Activated B cell treated with CpG ODN at 0.5 μM for 24 hours (primary cell): Measurements from ENCODE around the gene MPPED2. TPM values are rescaled to one million over a fixed set of nuclear protein-coding genes. Genes with fewer than 3 reads are reported as not detected.

Source experiments
- ATAC-seq: fragments of 200-7000 bp; cut with Tn5 transposase; one replicate; pipeline ENCODE4 v1.10.0; 2021; ENCODE audit warnings: low read depth, mild to moderate bottlenecking, moderate library complexity
- CTCF ChIA-PET: fragments of 350-600 bp; sonication (Branson Sonifier 250); formaldehyde crosslinking; loops from one replicate; lab custom pipeline; 2021; ENCODE audit warnings: antibody characterized with exemption; lab: Charles Lee
- POLR2A ChIA-PET: fragments of 350-600 bp; sonication (Branson Sonifier 250); formaldehyde crosslinking; loops from one replicate; lab custom pipeline; 2021; ENCODE audit warnings: antibody characterized with exemption; lab: Charles Lee
- DNase-seq: peaks from one replicate; pipeline ENCODE4 v3.0.0; 2022
- H3K27ac Mint-ChIP-seq: one replicate; pipeline ENCODE4 v1.8.0; 2020; ENCODE audit warnings: mixed read lengths
- H3K27me3 Mint-ChIP-seq: one replicate; pipeline ENCODE4 v1.8.0; 2021; ENCODE audit warnings: mixed read lengths
- H3K36me3 Mint-ChIP-seq: one replicate; pipeline ENCODE4 v1.8.0; 2021; ENCODE audit warnings: low read depth, mixed read lengths
- H3K4me1 Mint-ChIP-seq: one replicate; pipeline ENCODE4 v1.8.0; 2021; ENCODE audit warnings: mixed read lengths
- H3K4me3 Mint-ChIP-seq: one replicate; pipeline ENCODE4 v1.8.0; 2020; ENCODE audit warnings: mild to moderate bottlenecking, mixed read lengths
- H3K9me3 Mint-ChIP-seq: one replicate; pipeline ENCODE4 v1.8.0; 2020; ENCODE audit warnings: mixed read lengths
- CTCF ChIP-seq: fragments of 200-600 bp; IDR thresholded peaks from one replicate; pipeline ENCODE4 v1.8.0; 2022; ENCODE audit warnings: antibody characterized with exemption, mild to moderate bottlenecking
- intact Hi-C: fragments of 100-400 bp; cut with micrococcal nuclease; formaldehyde crosslinking; loops from one replicate; pipeline ENCODE4 v1.15.1; 2024
- total RNA-seq: library from RNA; stranded (reverse); gene quantifications from 2 replicates; pipeline ENCODE4 v1.2.3, GENCODE V29; 2022

Gene MPPED2
- total RNA-seq, 1 donor from 2014 or later, result 1.7 TPM

GRCh38 chr11:30451626-30452025 is 134.5 kb downstream of the MPPED2 start:
- no peak for TF ChIP-seq CTCF
- Mint-ChIP-seq H3K36me3 (no peaks in the 10 kb centered on the region), H3K4me1 (no peaks in the 10 kb centered on the region), H3K4me3 (no peak overlapping the region), H3K27me3 (no peaks in the 10 kb centered on the region), H3K9me3 (no peaks in the 10 kb centered on the region), H3K27ac (no peak overlapping the region)
- intact Hi-C loops, result no loop called here
- DNase-seq, result no peak
- ATAC-seq, result no peak
- ChIA-PET CTCF (no interaction called here), POLR2A (no interaction called here)

- POLR2A ChIA-PET, result no interaction called here
- Mint-ChIP-seq H3K27ac (no peak overlapping the region), H3K36me3 (no peaks in the 10 kb centered on the region), H3K4me1 (no peaks in the 10 kb centered on the region), H3K4me3 (no peak overlapping the region), H3K9me3 (no peaks in the 10 kb centered on the region), H3K27me3 (no peaks in the 10 kb centered on the region)
- CTCF ChIA-PET, result no interaction called here
- DNase-seq (no peak), ATAC-seq (no peak)
- no peak for TF ChIP-seq CTCF
- intact Hi-C loops, result no loop called here
Observed at GRCh38 chr11:30451167-30451566, 135.0 kb downstream of the MPPED2 start.

GRCh38 chr11:30447058-30447640 is 139.0 kb downstream of the MPPED2 start:
- no peak for TF ChIP-seq CTCF
- Mint-ChIP-seq H3K4me1 (no peaks in the 10 kb centered on the region), H3K36me3 (no peaks in the 10 kb centered on the region), H3K27me3 (no peaks in the 10 kb centered on the region), H3K27ac (no peak overlapping the region), H3K9me3 (no peaks in the 10 kb centered on the region), H3K4me3 (no peak overlapping the region)
- ATAC-seq (no peak), DNase-seq (no peak)
- intact Hi-C loops, result no loop called here
- CTCF ChIA-PET, result no interaction called here
- POLR2A ChIA-PET, result no interaction called here

- POLR2A ChIA-PET, result no interaction called here
- intact Hi-C loops, result no loop called here
- H3K27ac Mint-ChIP-seq, result no peak overlapping the region
- no peak overlapping the region for H3K4me3 Mint-ChIP-seq
- H3K27me3 Mint-ChIP-seq, result no peaks in the 10 kb centered on the region
- DNase-seq, result no peak
- no peak for TF ChIP-seq CTCF
- H3K36me3 Mint-ChIP-seq, result no peaks in the 10 kb centered on the region
- H3K4me1 Mint-ChIP-seq, result no peaks in the 10 kb centered on the region
- H3K9me3 Mint-ChIP-seq, result no peaks in the 10 kb centered on the region
- CTCF ChIA-PET, result no interaction called here
- no peak for ATAC-seq
Observed at GRCh38 chr11:30446520-30446919, 139.6 kb downstream of the MPPED2 start.

- ChIA-PET POLR2A (no interaction called here), CTCF (no interaction called here)
- Mint-ChIP-seq H3K4me1 (no peaks in the 10 kb centered on the region), H3K27ac (no peak overlapping the region), H3K36me3 (no peaks in the 10 kb centered on the region), H3K27me3 (no peaks in the 10 kb centered on the region), H3K4me3 (no peak overlapping the region), H3K9me3 (no peaks in the 10 kb centered on the region)
- intact Hi-C loops, result no loop called here
- TF ChIP-seq CTCF, result no peak
- ATAC-seq (no peak), DNase-seq (no peak)
Observed at GRCh38 chr11:30445056-30445455, 141.1 kb downstream of the MPPED2 start.
